ENCODE results near the gene ERF. TPM values are rescaled to one million over a fixed set of nuclear protein-coding genes. Genes with fewer than 3 reads are reported as not detected.

ERF gene
- total and polyA plus RNA-seq, 2 of the 4 experiments (the other 2 are of a cell fraction): 5.2 to 32.4 TPM

- Histone ChIP-seq H2BK5ac (ENCODE audit: low read depth, low read length, poor library complexity, severe bottlenecking) (no peak overlapping the region), H4K5ac (ENCODE audit: low read depth, low read length) (no peak overlapping the region), H2BK15ac (ENCODE audit: low read depth, low read length) (no peak overlapping the region), H3K9ac (ENCODE audit: low read depth, low read length) (no peak overlapping the region), H3K4me2 (ENCODE audit: low read depth, low read length) (no peak overlapping the region), H4K20me1 (ENCODE audit: insufficient read depth, low read length) (peaks cover 9% of the 10 kb centered on the region; the same call in 1 of the 2 replicates), H2AFZ (replicated peaks; ENCODE audit: low read length, poor library complexity) (no peak overlapping the region), H2BK120ac (ENCODE audit: low read depth, low read length) (no peak overlapping the region), H3K27me3 (ENCODE audit: control insufficient read depth, insufficient read depth, low read length) (no peaks in the 10 kb centered on the region), H3K27ac (ENCODE audit: insufficient read depth, low read length) (no peak overlapping the region), H2AK5ac (ENCODE audit: low read depth, low read length) (no peak overlapping the region; the same call in 1 of the 2 replicates), H3K18ac (ENCODE audit: low read depth, low read length) (no peak overlapping the region), H2AK9ac (replicated peaks; ENCODE audit: low read depth, low read length, poor library complexity) (peak overlapping the region; percentile 55), H3K9me3 (ENCODE audit: control insufficient read depth, insufficient read depth, low read length) (no peaks in the 10 kb centered on the region), H3K23ac (ENCODE audit: low read depth, low read length) (no peak overlapping the region), H3K4me1 (ENCODE audit: control insufficient read depth, insufficient read depth, low read length) (0 out of 2 replicates have a peak, but pooled peaks cover 2% of the 10 kb centered on the region), H3K79me1 (ENCODE audit: low read depth in 1 of 2, low read length in 2 of 2) (peaks cover 8 to 58% of the 10 kb centered on the region in 2 experiments; a peak in 3 of 4 replicates), H4K8ac (ENCODE audit: low read depth in 2 of 2, low read length in 2 of 2) (no peak overlapping the region), H3K14ac (replicated peaks; ENCODE audit: low read depth, low read length) (no peak overlapping the region), H3K9me1 (ENCODE audit: insufficient read depth, low read length) (peaks cover 21% of the 10 kb centered on the region), H3K36me3 (ENCODE audit: control insufficient read depth, insufficient read depth, low read length) (peaks cover 49% of the 10 kb centered on the region), H3K4me3 (ENCODE audit: insufficient read depth, low read depth, low read length) (no peak overlapping the region), H2BK20ac (ENCODE audit: low read depth, low read length) (no peak overlapping the region), H3K4ac (ENCODE audit: low read depth, low read length) (no peak overlapping the region), H4K91ac (ENCODE audit: insufficient read depth, low read depth, low read length) (no peak overlapping the region), H3K56ac (ENCODE audit: extremely low read depth, insufficient read depth, low read length) (no peak overlapping the region)
- dilution Hi-C loops (cut with HindIII; ENCODE audit: low sequenced_read_pairs, unreplicated experiment): no loop called here
- POLR2A ChIA-PET (ENCODE audit: unreplicated experiment): no interaction called here
- intact Hi-C loops (cut with micrococcal nuclease): no loop called here
- no peak for TF ChIP-seq FOS (IDR thresholded peaks at IDR 0.05; ENCODE audit: low read depth, low read length)
- TF ChIP-seq BHLHE40 (IDR thresholded peaks at IDR 0.05; ENCODE audit: low read depth, low read length): no peak
- no peak for TF ChIP-seq RCOR1 (IDR thresholded peaks at IDR 0.05; ENCODE audit: insufficient replicate concordance, low read length)
- TF ChIP-seq CHD1 (IDR thresholded peaks at IDR 0.05; ENCODE audit: low read depth, low read length): no peak
- no peak for TF ChIP-seq SMC3 (IDR thresholded peaks at IDR 0.05; ENCODE audit: low read depth, low read length)
- no peak for TF ChIP-seq CEBPB (IDR thresholded peaks at IDR 0.05; ENCODE audit: low read depth, low read length)
- no peak for TF ChIP-seq RFX5 (IDR thresholded peaks at IDR 0.05; ENCODE audit: low read depth, low read length)
- in situ Hi-C loops (cut with MboI; ENCODE audit: low sequenced_read_pairs): no loop called here
- DNase-seq: no peak
- no TSS peak for BruUV-seq (replicated peaks)
- no peak for ATAC-seq (ENCODE audit: low read depth)
- CTCF ChIA-PET: no interaction called here
- 83% methylated on average over 1 of the region's 7 CpGs; no CpG with 5 or more reads in 1 of the 2 experiments for WGBS, 2 experiments (ENCODE audit: extremely low coverage in 2 of 2, insufficient read length in 1 of 2)
Observed at GRCh38 chr19:42198676-42199439, 56.1 kb downstream of the ERF start.

Other genes with a start within 250 kb of the ERF start
- not detected in 2 replicates for gene GRIK5, start 184.9 kb downstream of the ERF start, total RNA-seq (2012; rRNA removed)
- gene GRIK5, start 184.9 kb downstream of the ERF start, polyA plus RNA-seq (2012; rRNA removed): 0.07 and 0.10 TPM in 2 replicates
- 8.1 and 10.0 TPM in 2 replicates for gene ZNF574, start 179.0 kb downstream of the ERF start, total RNA-seq (2012; rRNA removed)
- gene ZNF574, start 179.0 kb downstream of the ERF start, polyA plus RNA-seq (2012; rRNA removed): 12.7 and 14.1 TPM in 2 replicates
- 0.54 and 0.56 TPM in 2 replicates for gene POU2F2, start 122.7 kb downstream of the ERF start, total RNA-seq (2012; rRNA removed)
- gene POU2F2, start 122.7 kb downstream of the ERF start, polyA plus RNA-seq (2012; rRNA removed): 5.0 and 6.6 TPM in 2 replicates
- gene DEDD2, start 37.5 kb downstream of the ERF start, total RNA-seq (2012; rRNA removed): 8.1 and 8.2 TPM in 2 replicates
- 21.0 and 26.1 TPM in 2 replicates for gene DEDD2, start 37.5 kb downstream of the ERF start, polyA plus RNA-seq (2012; rRNA removed)
- gene ZNF526, start 34.8 kb downstream of the ERF start, total RNA-seq (2012; rRNA removed): 13.6 and 14.2 TPM in 2 replicates
- 6.8 and 7.3 TPM in 2 replicates for gene ZNF526, start 34.8 kb downstream of the ERF start, polyA plus RNA-seq (2012; rRNA removed)
- gene GSK3A, start 12.5 kb downstream of the ERF start, total RNA-seq (2012; rRNA removed): 6.9 and 8.1 TPM in 2 replicates
- 41.4 and 43.3 TPM in 2 replicates for gene GSK3A, start 12.5 kb downstream of the ERF start, polyA plus RNA-seq (2012; rRNA removed)
- 1.8 and 2.5 TPM in 2 replicates for gene CIC, start 14.1 kb upstream of the ERF start, total RNA-seq (2012; rRNA removed)
- gene CIC, start 14.1 kb upstream of the ERF start, polyA plus RNA-seq (2012; rRNA removed): 23.2 and 27.3 TPM in 2 replicates
- 0.28 and 0.36 TPM in 2 replicates for gene PRR19, start 47.0 kb upstream of the ERF start, total RNA-seq (2012; rRNA removed)
- 1.6 and 1.8 TPM in 2 replicates for gene PRR19, start 47.0 kb upstream of the ERF start, polyA plus RNA-seq (2012; rRNA removed)
- gene PAFAH1B3, start 47.5 kb upstream of the ERF start, total RNA-seq (2012; rRNA removed): 71.2 and 76.4 TPM in 2 replicates
- gene PAFAH1B3, start 47.5 kb upstream of the ERF start, polyA plus RNA-seq (2012; rRNA removed): 64.3 and 69.7 TPM in 2 replicates
- gene TMEM145, start 58.2 kb upstream of the ERF start, total RNA-seq (2012; rRNA removed): under 0.01 and 2.5 TPM in 2 replicates
- gene TMEM145, start 58.2 kb upstream of the ERF start, polyA plus RNA-seq (2012; rRNA removed): 0.09 and 0.41 TPM in 2 replicates
- gene MEGF8, start 70.5 kb upstream of the ERF start, total RNA-seq (2012; rRNA removed): 2.3 and 2.5 TPM in 2 replicates
- 12.5 and 13.7 TPM in 2 replicates for gene MEGF8, start 70.5 kb upstream of the ERF start, polyA plus RNA-seq (2012; rRNA removed)
- not detected in 2 replicates for gene CNFN, start 135.2 kb upstream of the ERF start, total RNA-seq (2012; rRNA removed)
- 1.0 and 1.2 TPM in 2 replicates for gene CNFN, start 135.2 kb upstream of the ERF start, polyA plus RNA-seq (2012; rRNA removed)
- gene LIPE, start 172.3 kb upstream of the ERF start, total RNA-seq (2012; rRNA removed): 0.83 and 1.1 TPM in 2 replicates
- gene LIPE, start 172.3 kb upstream of the ERF start, polyA plus RNA-seq (2012; rRNA removed): 5.4 and 5.9 TPM in 2 replicates
- gene CXCL17, start 187.8 kb upstream of the ERF start, total RNA-seq (2012; rRNA removed): not detected in 2 replicates
- gene CXCL17, start 187.8 kb upstream of the ERF start, polyA plus RNA-seq (2012; rRNA removed): not detected in 2 replicates